ENCODE measurements around the gene MYL6.
"Not testable (repeated sequence)": the region's sequence is repeated elsewhere in the genome, so short reads cannot be mapped to it uniquely, and the experiment has no call there.

Gene MYL6

GRCh38 chr12:56129942-56130495 is 28.1 kb upstream of the MYL6 start:
- no peak for DNase-seq

- DNase-seq, result no peak
These were observed 27.3 kb upstream of the MYL6 start for GRCh38 chr12:56130876-56131275.

GRCh38 chr12:56134897-56135296 is 23.3 kb upstream of the MYL6 start:
- no peak for DNase-seq

GRCh38 chr12:56137853-56138571 is 20.1 kb upstream of the MYL6 start:
- DNase-seq, result no peak

- DNase-seq, result no peak
These were observed 16.0 kb upstream of the MYL6 start for GRCh38 chr12:56141946-56142784.

GRCh38 chr12:56143217-56143616 is 14.9 kb upstream of the MYL6 start:
- DNase-seq, result no peak

- no peak for DNase-seq
These were observed 14.3 kb upstream of the MYL6 start for GRCh38 chr12:56143870-56144269.

GRCh38 chr12:56145217-56145616 is 12.9 kb upstream of the MYL6 start:
- no peak for DNase-seq

GRCh38 chr12:56146492-56147460 is 11.4 kb upstream of the MYL6 start:
- DNase-seq, result no peak

GRCh38 chr12:56150563-56150962 is 7.6 kb upstream of the MYL6 start:
- no peak for DNase-seq

GRCh38 chr12:56151672-56152131 is 6.5 kb upstream of the MYL6 start:
- DNase-seq, result peak; percentile 62

GRCh38 chr12:56152132-56152755 is 5.9 kb upstream of the MYL6 start, which contains the start of gene MYL6B:
Gene MYL6B, plus strand, starts transcription at chr12:56152587. Its CDS starts 1,332 bp downstream, at chr12:56153919.
- DNase-seq, result peak; percentile 89

- DNase-seq, result no peak
These were observed 5.1 kb upstream of the MYL6 start for GRCh38 chr12:56152756-56153677.

- no peak for DNase-seq
These were observed 4.5 kb upstream of the MYL6 start for GRCh38 chr12:56153678-56154065.

GRCh38 chr12:56154246-56154771 is 3.9 kb upstream of the MYL6 start:
- DNase-seq, result no peak

- no peak for DNase-seq
These were observed 3.3 kb upstream of the MYL6 start for GRCh38 chr12:56154818-56155217.

- no peak for DNase-seq
These were observed 2.8 kb upstream of the MYL6 start for GRCh38 chr12:56155256-56155845.

- not testable (repeated sequence) for DNase-seq
These were observed 1.5 kb upstream of the MYL6 start for GRCh38 chr12:56156464-56157200.
